OCI-LY7 (cell line): ENCODE data around the gene FIG4.

ENCODE experiments used
- EZH2phosphoT487 ChIP-seq: fragments of 200-600 bp; sonication (generic); IDR thresholded peaks from 2 replicates; pipeline ENCODE4 v1.6.1; 2018; ENCODE audit warnings: low read depth, borderline replicate concordance, mild to moderate bottlenecking, mixed run types, antibody characterized with exemption, low read length, moderate library complexity, mixed read lengths
- TF ChIP-seq, protein P1 (sequence below): fragments of 200-600 bp; sonication (generic); conservative IDR thresholded peaks from 2 replicates; pipeline ENCODE4 v1.5.1; 2014; ENCODE audit warnings: mild to moderate bottlenecking, antibody characterized with exemption, low read length, moderate library complexity, mixed read lengths

DNA sequence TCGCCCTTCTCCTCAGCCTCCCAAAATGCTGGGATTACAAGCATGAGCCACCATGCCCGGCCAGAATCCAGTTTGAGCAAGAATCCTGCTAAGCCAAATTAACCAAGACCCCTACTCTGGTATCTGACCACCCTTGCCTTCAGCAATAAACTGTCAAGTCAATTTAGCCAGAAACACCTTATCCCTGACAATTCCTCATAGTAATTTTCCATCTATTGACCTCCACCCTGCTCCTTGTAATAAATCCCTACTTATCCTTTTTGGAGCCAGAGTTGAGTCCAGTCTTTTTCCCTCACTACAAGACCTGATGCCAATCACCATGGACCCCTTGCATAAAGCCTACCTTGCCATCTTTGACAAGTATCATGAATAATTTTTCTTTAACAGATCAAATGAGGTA lies 173.0 kb downstream of the FIG4 start:
- TF ChIP-seq, protein P1, sequence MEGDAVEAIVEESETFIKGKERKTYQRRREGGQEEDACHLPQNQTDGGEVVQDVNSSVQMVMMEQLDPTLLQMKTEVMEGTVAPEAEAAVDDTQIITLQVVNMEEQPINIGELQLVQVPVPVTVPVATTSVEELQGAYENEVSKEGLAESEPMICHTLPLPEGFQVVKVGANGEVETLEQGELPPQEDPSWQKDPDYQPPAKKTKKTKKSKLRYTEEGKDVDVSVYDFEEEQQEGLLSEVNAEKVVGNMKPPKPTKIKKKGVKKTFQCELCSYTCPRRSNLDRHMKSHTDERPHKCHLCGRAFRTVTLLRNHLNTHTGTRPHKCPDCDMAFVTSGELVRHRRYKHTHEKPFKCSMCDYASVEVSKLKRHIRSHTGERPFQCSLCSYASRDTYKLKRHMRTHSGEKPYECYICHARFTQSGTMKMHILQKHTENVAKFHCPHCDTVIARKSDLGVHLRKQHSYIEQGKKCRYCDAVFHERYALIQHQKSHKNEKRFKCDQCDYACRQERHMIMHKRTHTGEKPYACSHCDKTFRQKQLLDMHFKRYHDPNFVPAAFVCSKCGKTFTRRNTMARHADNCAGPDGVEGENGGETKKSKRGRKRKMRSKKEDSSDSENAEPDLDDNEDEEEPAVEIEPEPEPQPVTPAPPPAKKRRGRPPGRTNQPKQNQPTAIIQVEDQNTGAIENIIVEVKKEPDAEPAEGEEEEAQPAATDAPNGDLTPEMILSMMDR = no peak
- TF ChIP-seq EZH2phosphoT487 = no peak
